Measurements from ENCODE around the gene TOMM70. TPM values are rescaled to one million over a fixed set of nuclear protein-coding genes. Genes with fewer than 3 reads are reported as not detected.

TOMM70 gene
- total and polyA plus RNA-seq, 2 of the 13 experiments (the other 11 are each of a cell fraction or from before 2014, with no cell fraction given), result 27.0 to 77.2 TPM

DNA sequence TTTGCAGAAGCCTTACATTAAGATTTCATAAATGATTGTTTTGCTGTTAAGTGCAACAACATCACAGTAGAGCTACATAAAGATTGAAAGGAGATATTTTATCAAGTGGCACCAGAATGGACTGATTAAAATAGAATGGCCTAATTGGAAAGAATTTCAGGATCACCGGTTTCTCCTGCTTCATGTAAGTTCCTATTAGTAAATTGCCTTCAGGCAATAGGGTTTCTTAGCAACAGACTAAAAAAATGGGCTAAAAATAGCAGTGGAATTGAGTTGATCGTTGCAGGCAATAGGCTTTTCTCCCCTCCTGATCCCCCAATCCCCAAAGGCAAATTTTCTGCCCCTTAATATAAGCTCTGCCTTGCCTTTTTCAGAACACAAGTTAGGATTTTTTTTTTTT lies 1.4 kb upstream of the TOMM70 start (continued):
- TF ChIP-seq, protein P1, sequence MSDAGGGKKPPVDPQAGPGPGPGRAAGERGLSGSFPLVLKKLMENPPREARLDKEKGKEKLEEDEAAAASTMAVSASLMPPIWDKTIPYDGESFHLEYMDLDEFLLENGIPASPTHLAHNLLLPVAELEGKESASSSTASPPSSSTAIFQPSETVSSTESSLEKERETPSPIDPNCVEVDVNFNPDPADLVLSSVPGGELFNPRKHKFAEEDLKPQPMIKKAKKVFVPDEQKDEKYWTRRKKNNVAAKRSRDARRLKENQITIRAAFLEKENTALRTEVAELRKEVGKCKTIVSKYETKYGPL (CRISPR knock-in tag; IDR thresholded peaks at IDR 0.05), result 0 out of 2 replicates have a peak, but pooled peaks have one; percentile 28
- TF ChIP-seq POLR2AphosphoS5 (IDR thresholded peaks at IDR 0.05; ENCODE audit: low read depth, low read length) (peak; percentile 19; the same call in 1 of the 2 replicates), ZNF558 (CRISPR knock-in tag; IDR thresholded peaks at IDR 0.05; ENCODE audit: borderline replicate concordance) (0 out of 2 replicates have a peak, but pooled peaks have one; percentile 11), ZNF253 (CRISPR knock-in tag; IDR thresholded peaks at IDR 0.05; ENCODE audit: borderline replicate concordance) (no peak), MBNL3 (CRISPR knock-in tag; conservative IDR thresholded peaks at IDR 0.05) (no peak), EEA1 (CRISPR knock-in tag; IDR thresholded peaks at IDR 0.05; ENCODE audit: borderline replicate concordance) (no peak), SUZ12 (IDR thresholded peaks at IDR 0.05; ENCODE audit: low read depth, low read length) (no peak), RORA (CRISPR knock-in tag; IDR thresholded peaks at IDR 0.05) (0 out of 2 replicates have a peak, but pooled peaks have one; percentile 48), HES4 (CRISPR knock-in tag; IDR thresholded peaks at IDR 0.05; ENCODE audit: borderline replicate concordance) (no peak), HDAC1 (CRISPR knock-in tag; IDR thresholded peaks at IDR 0.05) (0 out of 2 replicates have a peak, but pooled peaks have one; percentile 5), ZMAT3 (CRISPR knock-in tag; conservative IDR thresholded peaks at IDR 0.05) (no peak), RCOR2 (CRISPR knock-in tag; IDR thresholded peaks at IDR 0.05) (no peak), ZNF549 (CRISPR knock-in tag; IDR thresholded peaks at IDR 0.05) (no peak)
- TF ChIP-seq, protein P2, sequence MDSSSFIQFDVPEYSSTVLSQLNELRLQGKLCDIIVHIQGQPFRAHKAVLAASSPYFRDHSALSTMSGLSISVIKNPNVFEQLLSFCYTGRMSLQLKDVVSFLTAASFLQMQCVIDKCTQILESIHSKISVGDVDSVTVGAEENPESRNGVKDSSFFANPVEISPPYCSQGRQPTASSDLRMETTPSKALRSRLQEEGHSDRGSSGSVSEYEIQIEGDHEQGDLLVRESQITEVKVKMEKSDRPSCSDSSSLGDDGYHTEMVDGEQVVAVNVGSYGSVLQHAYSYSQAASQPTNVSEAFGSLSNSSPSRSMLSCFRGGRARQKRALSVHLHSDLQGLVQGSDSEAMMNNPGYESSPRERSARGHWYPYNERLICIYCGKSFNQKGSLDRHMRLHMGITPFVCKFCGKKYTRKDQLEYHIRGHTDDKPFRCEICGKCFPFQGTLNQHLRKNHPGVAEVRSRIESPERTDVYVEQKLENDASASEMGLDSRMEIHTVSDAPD (CRISPR knock-in tag; IDR thresholded peaks at IDR 0.05), result no peak
- TF ChIP-seq, protein P3, sequence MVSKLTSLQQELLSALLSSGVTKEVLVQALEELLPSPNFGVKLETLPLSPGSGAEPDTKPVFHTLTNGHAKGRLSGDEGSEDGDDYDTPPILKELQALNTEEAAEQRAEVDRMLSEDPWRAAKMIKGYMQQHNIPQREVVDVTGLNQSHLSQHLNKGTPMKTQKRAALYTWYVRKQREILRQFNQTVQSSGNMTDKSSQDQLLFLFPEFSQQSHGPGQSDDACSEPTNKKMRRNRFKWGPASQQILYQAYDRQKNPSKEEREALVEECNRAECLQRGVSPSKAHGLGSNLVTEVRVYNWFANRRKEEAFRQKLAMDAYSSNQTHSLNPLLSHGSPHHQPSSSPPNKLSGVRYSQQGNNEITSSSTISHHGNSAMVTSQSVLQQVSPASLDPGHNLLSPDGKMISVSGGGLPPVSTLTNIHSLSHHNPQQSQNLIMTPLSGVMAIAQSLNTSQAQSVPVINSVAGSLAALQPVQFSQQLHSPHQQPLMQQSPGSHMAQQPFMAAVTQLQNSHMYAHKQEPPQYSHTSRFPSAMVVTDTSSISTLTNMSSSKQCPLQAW (CRISPR knock-in tag; IDR thresholded peaks at IDR 0.05), result no peak
- TF ChIP-seq, protein P4, sequence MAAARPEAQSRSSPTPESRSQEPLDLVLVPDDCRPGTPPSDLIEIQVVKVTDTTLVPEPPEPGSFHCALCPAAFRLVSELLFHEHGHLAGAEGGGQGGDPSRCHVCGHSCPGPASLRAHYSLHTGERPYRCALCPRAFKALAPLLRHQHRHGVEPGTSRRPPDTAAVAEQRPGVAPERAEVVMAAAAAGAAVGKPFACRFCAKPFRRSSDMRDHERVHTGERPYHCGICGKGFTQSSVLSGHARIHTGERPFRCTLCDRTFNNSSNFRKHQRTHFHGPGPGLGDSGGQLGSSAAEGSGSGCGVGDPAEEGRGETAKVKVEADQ (CRISPR knock-in tag; IDR thresholded peaks at IDR 0.05; ENCODE audit: borderline replicate concordance), result no peak
- TF ChIP-seq, protein P5, sequence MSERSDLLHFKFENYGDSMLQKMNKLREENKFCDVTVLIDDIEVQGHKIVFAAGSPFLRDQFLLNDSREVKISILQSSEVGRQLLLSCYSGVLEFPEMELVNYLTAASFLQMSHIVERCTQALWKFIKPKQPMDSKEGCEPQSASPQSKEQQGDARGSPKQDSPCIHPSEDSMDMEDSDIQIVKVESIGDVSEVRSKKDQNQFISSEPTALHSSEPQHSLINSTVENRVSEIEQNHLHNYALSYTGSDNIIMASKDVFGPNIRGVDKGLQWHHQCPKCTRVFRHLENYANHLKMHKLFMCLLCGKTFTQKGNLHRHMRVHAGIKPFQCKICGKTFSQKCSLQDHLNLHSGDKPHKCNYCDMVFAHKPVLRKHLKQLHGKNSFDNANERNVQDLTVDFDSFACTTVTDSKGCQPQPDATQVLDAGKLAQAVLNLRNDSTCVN (CRISPR knock-in tag; IDR thresholded peaks at IDR 0.05; ENCODE audit: borderline replicate concordance), result no peak
